K562 (cell line): Measurements from ENCODE around the gene PTPRM. TPM values are rescaled to one million over a fixed set of nuclear protein-coding genes. Genes with fewer than 3 reads are reported as not detected.

ENCODE experiments used
- ATAC-seq: fragments of 200-7000 bp; cut with Tn5 transposase; 3 replicates; pipeline ENCODE4 v1.9.1; 2020; ENCODE audit warnings: moderate library complexity
- BruUV-seq: library from RNA; stranded (reverse); fragments of 400-500 nt; replicated peaks from 2 replicates; lab custom pipeline; 2021; lab: Mats Ljungman, UMichigan
- CTCF ChIA-PET: fragments of 300-600 bp; formaldehyde crosslinking; extraction: SDS; loops from one replicate; lab custom pipeline; 2021; ENCODE audit warnings: low intra/inter-chr PET ratio; lab: Yijun Ruan, JAX
- POLR2A ChIA-PET: fragments of 300-600, 350-650 bp; sonication (Branson Sonifier 250); formaldehyde crosslinking; extraction: SDS; loops from one replicate; lab custom pipeline; 2021; ENCODE audit warnings: antibody characterized with exemption, inconsistent platforms; lab: Yijun Ruan, JAX
- DNase-seq, 4 experiments: peaks; one replicate each; pipeline versions ENCODE4 v3.0.0 to v3.0.0-alpha.2; 2011 to 2018; ENCODE audit warnings: low spot score in 3 of 4, mixed read lengths in 3 of 4; ENCODE audit errors: extremely low read depth in 1 of 4
- FAIRE-seq: peaks from 2 replicates; lab custom pipeline; 2011; peaks lifted over from hg19 to GRCh38; lab: Jason Lieb, UNC
- H2AFZ ChIP-seq: 2 replicates; pipeline ENCODE4 v1.6.0; 2011; ENCODE audit warnings: low read depth, low read length, control low read depth, inconsistent platforms
- H3K27ac ChIP-seq: fragments of 200-600 bp; 3 replicates; pipeline ENCODE4 v1.8.0; 2011; ENCODE audit warnings: low read depth, mild to moderate bottlenecking, control low read depth, inconsistent platforms, low read length, moderate library complexity, mixed read lengths; ENCODE audit errors: extremely low read depth
- H3K27me3 ChIP-seq, 2 experiments: fragments of 300-600 bp in 1 of 2; 2 replicates in 1 of 2; 3 replicates in 1 of 2; pipeline versions ENCODE4 v1.6.0 to v1.8.0; 2011; ENCODE audit warnings: inconsistent platforms in 2 of 2, low read length in 2 of 2, mild to moderate bottlenecking in 1 of 2, mixed read lengths in 1 of 2, moderate library complexity in 1 of 2; ENCODE audit not compliant: control insufficient read depth in 2 of 2, insufficient read depth in 2 of 2
- H3K36me3 ChIP-seq: fragments of 300-600 bp; 3 replicates; pipeline ENCODE4 v1.8.0; 2011; ENCODE audit warnings: mild to moderate bottlenecking, low read length, inconsistent platforms; ENCODE audit not compliant: control insufficient read depth, insufficient read depth
- H3K4me1 ChIP-seq, 2 experiments: fragments of 200-600 bp in 1 of 2; replicated peaks in 1 of 2; 2 replicates in 1 of 2; 3 replicates in 1 of 2; pipeline versions ENCODE4 v1.5.1 to v1.8.0; 2011; ENCODE audit warnings: inconsistent platforms in 2 of 2, low read length in 2 of 2, mild to moderate bottlenecking in 1 of 2, mixed read lengths in 1 of 2, moderate library complexity in 1 of 2; ENCODE audit not compliant: control insufficient read depth in 2 of 2, insufficient read depth in 2 of 2
- H3K4me2 ChIP-seq: 2 replicates; pipeline ENCODE4 v1.6.1; 2011; ENCODE audit warnings: low read length, control low read depth, inconsistent platforms, mixed read lengths; ENCODE audit not compliant: insufficient read depth
- H3K4me3 ChIP-seq: fragments of 200-600 bp; sonication (generic), shearing (Covaris generic); 2 replicates; pipeline ENCODE4 v1.5.1; 2016; ENCODE audit warnings: control low read depth, inconsistent platforms
- H3K79me2 ChIP-seq: fragments of 200-600 bp; 3 replicates; pipeline ENCODE4 v1.8.0; 2011; ENCODE audit warnings: low read length, inconsistent platforms; ENCODE audit not compliant: control insufficient read depth, insufficient read depth
- H3K9ac ChIP-seq, 2 experiments: 2 replicates each; pipeline versions ENCODE4 v1.6.0 to v1.6.1; 2011; ENCODE audit warnings: low read depth in 2 of 2, low read length in 2 of 2, control low read depth in 1 of 2, inconsistent platforms in 1 of 2, mild to moderate bottlenecking in 1 of 2, mixed read lengths in 1 of 2; ENCODE audit not compliant: insufficient read depth in 1 of 2
- H3K9me1 ChIP-seq: one replicate; pipeline ENCODE4 v1.6.0; 2011; ENCODE audit warnings: inconsistent platforms, mild to moderate bottlenecking, low read length, moderate library complexity; ENCODE audit not compliant: control insufficient read depth, insufficient read depth
- H3K9me3 ChIP-seq: replicated peaks from 2 replicates; pipeline ENCODE4 v1.5.1; 2011; ENCODE audit warnings: low read depth, low read length, inconsistent platforms; ENCODE audit not compliant: control insufficient read depth, insufficient read depth
- H4K20me1 ChIP-seq: replicated peaks from 2 replicates; pipeline ENCODE4 v1.6.1; 2011; ENCODE audit warnings: low read length, inconsistent platforms, mixed read lengths; ENCODE audit not compliant: control insufficient read depth, insufficient read depth
- HNRNPL ChIP-seq: fragments of 200-400 bp; formaldehyde crosslinking; IDR thresholded peaks from 2 replicates; pipeline ENCODE4 v1.6.1; 2017; ENCODE audit warnings: low read depth, mild to moderate bottlenecking, low read length
- KAT7 ChIP-seq: sonication (generic); formaldehyde crosslinking; IDR thresholded peaks from 2 replicates; pipeline ENCODE4 v1.8.0; 2022; ENCODE audit warnings: missing genetic modification reagents, mild to moderate bottlenecking, borderline replicate concordance
- RBBP5 ChIP-seq: fragments of 200-600 bp; sonication (generic); IDR thresholded peaks from 2 replicates; pipeline ENCODE4 v1.6.1; 2012; ENCODE audit warnings: borderline replicate concordance, mild to moderate bottlenecking, low read length, control low read depth, inconsistent platforms; ENCODE audit not compliant: insufficient read depth, poor library complexity, severe bottlenecking
- SMAD1 ChIP-seq: fragments of 150-350 bp; IDR thresholded peaks from 2 replicates; pipeline ENCODE4 v1.6.1; 2014; ENCODE audit warnings: low read length, low read depth; ENCODE audit not compliant: partially characterized antibody
- ZFX ChIP-seq: sonication (generic); formaldehyde crosslinking; IDR thresholded peaks from 2 replicates; pipeline ENCODE4 v1.8.0; 2022; ENCODE audit warnings: mild to moderate bottlenecking, missing genetic modification reagents, moderate library complexity
- ZNF780A ChIP-seq: fragments of 250-450 bp; sonication (Bioruptor Pico); IDR thresholded peaks from 2 replicates; pipeline ENCODE4 v1.5.0; 2021; ENCODE audit warnings: mild to moderate bottlenecking
- WGBS: fragments of 100-300 bp; shearing (Covaris generic); methylation state at CpG from one replicate; pipeline ENCODE4 v1.1.6; 2016; ENCODE audit warnings: low coverage, mixed read lengths; ENCODE audit not compliant: insufficient coverage; ENCODE audit errors: missing lambda C conversion rate; 5-methylcytosine and 5-hydroxymethylcytosine counted together
- in situ Hi-C: fragments of 300-500 bp; cut with MboI; formaldehyde crosslinking; loops from 4 replicates; pipeline ENCODE4 v1.15.0; 2018; ENCODE audit warnings: inconsistent platforms, mixed read lengths
- intact Hi-C: fragments of 100-400 bp; cut with micrococcal nuclease; formaldehyde crosslinking; loops from 2 replicates; pipeline ENCODE4 v1.14.2; 2022
- polyA plus RNA-seq, 8 experiments: library from polyadenylated mRNA; depleted of rRNA in 4 of 8; stranded (reverse) in 5 of 8; unstranded in 3 of 8; fragments of >200 nt; fragmentation: Nextera tagmentation in 2 of 8; fragmentation: Illumina TruSeq in 1 of 8; extraction: Ambion mirVana in 2 of 8; extraction: Trizol in 1 of 8; gene quantifications; 2 replicates each; pipeline versions ENCODE4 v1.2.1 to v1.2.3, GENCODE V29; 2011 to 2014; ENCODE audit warnings: inconsistent platforms in 1 of 8, missing spikeins in 1 of 8
- total RNA-seq, 7 experiments: library from RNA; depleted of rRNA in 6 of 7; stranded (reverse); fragments of >200 nt in 6 of 7; fragmentation: Illumina TruSeq in 2 of 7; extraction: Trizol in 2 of 7; gene quantifications; 2 replicates each; pipeline versions ENCODE4 v1.2.1 to v1.2.3, GENCODE V29; 2011 to 2021; ENCODE audit warnings: low replicate concordance in 1 of 7

PTPRM gene
- total and polyA plus RNA-seq, 9 of the 15 experiments (the other 6 are each of a cell fraction or from before 2014, with no cell fraction given): 0.03 to 0.16 (median 0.08) TPM; not detected in 3

DNA sequence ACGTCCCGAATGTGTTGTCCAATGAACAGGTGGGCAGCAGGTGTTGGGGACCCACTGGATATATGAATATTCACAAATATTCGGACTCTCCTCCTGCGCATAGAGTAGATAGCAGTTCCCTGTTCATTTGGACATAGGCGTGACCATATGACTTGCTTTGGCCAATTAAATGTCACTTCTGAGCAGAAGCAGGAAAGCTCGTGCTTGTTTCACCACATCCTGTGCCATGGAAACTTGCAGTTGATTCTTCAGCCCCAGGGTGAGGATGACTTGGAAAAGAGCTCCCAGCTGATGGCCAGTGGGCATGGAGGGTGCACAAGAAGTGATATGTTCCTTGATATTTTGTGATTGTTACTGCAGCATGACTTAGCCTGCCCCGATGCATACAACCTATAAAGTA is 52.6 kb downstream of the PTPRM start:
- POLR2A ChIA-PET: interaction anchor here (1.4 to 1.5 kb wide), 2 partner anchors 12 to 13 kb away, joined by 3 to 5 read pairs; no protein-coding TSS in a partner anchor
- intact Hi-C loops: no loop called here

GRCh38 chr18:7622721-7623120 is 55.6 kb downstream of the PTPRM start:
- Histone ChIP-seq H3K4me1 (no peaks in the 10 kb centered on the region), H3K4me3 (no peak overlapping the region), H3K9me3 (no peaks in the 10 kb centered on the region), H2AFZ (no peak overlapping the region), H3K27me3 (peaks cover 0 to 5% of the 10 kb centered on the region in 2 experiments; a peak in 2 of 5 replicates), H3K9me1 (no peaks in the 10 kb centered on the region), H3K4me2 (no peak overlapping the region), H4K20me1 (no peaks in the 10 kb centered on the region), H3K27ac (no peak overlapping the region), H3K9ac (no peak overlapping the region), H3K36me3 (no peaks in the 10 kb centered on the region), H3K79me2 (no peaks in the 10 kb centered on the region)
- no peak for ATAC-seq
- CTCF ChIA-PET: no interaction called here
- in situ Hi-C loops: no loop called here
- intact Hi-C loops: no loop called here
- no TSS peak for BruUV-seq
- DNase-seq: no peak
- TF ChIP-seq RBBP5 (no peak), ZNF780A (CRISPR knock-in tag) (no peak), SMAD1 (no peak), KAT7 (no peak)
- POLR2A ChIA-PET: no interaction called here
- no peak for FAIRE-seq

More for the DNA sequence above, 52.6 kb downstream of the PTPRM start:
- ATAC-seq (no peak), FAIRE-seq (no peak), DNase-seq (no peak)
- 0% methylated on average over 7 of the region's 7 CpGs for WGBS
- Histone ChIP-seq H2AFZ (no peak overlapping the region), H3K79me2 (no peaks in the 10 kb centered on the region), H3K4me3 (no peak overlapping the region), H3K9me1 (no peaks in the 10 kb centered on the region), H3K27me3 (peaks cover 0 to 10% of the 10 kb centered on the region in 2 experiments; a peak in 3 of 5 replicates), H3K4me2 (no peak overlapping the region), H3K9ac (no peak overlapping the region), H3K36me3 (no peaks in the 10 kb centered on the region), H3K4me1 (no peaks in the 10 kb centered on the region), H3K9me3 (no peaks in the 10 kb centered on the region), H3K27ac (no peak overlapping the region), H4K20me1 (no peaks in the 10 kb centered on the region)
- BruUV-seq: no TSS peak
- TF ChIP-seq HNRNPL (no peak), ZFX (CRISPR knock-in tag) (no peak)
- CTCF ChIA-PET: no interaction called here
- in situ Hi-C loops: no loop called here
